Neural cell (in vitro differentiated cells): ENCODE measurements around the gene RUNX3. TPM values are rescaled to one million over a fixed set of nuclear protein-coding genes. Genes with fewer than 3 reads are reported as not detected.

Experiments
- H2AFZ ChIP-seq: fragments of 200-600, 300-800 bp; sonication (generic), shearing (Covaris generic); 2 replicates; pipeline ENCODE4 v1.6.0; 2014; ENCODE audit warnings: low read depth, mild to moderate bottlenecking, antibody characterized with exemption, low read length, moderate library complexity
- H3F3A ChIP-seq: fragments of 200-600 bp; shearing (Covaris generic); 2 replicates; pipeline ENCODE4 v1.6.1; 2016; ENCODE audit warnings: mild to moderate bottlenecking, moderate library complexity, mixed read lengths, antibody characterized with exemption, low read length; ENCODE audit not compliant: insufficient read depth, poor library complexity, severe bottlenecking
- H3K27ac ChIP-seq: fragments of 200-600, 300-800 bp; sonication (generic), shearing (Covaris generic); 2 replicates; pipeline ENCODE4 v1.5.1; 2014; ENCODE audit warnings: mild to moderate bottlenecking, low read length, moderate library complexity
- H3K27me3 ChIP-seq: fragments of 300-800, 200-600 bp; sonication (generic), shearing (Covaris generic); 2 replicates; pipeline ENCODE4 v1.6.0; 2014; ENCODE audit warnings: mild to moderate bottlenecking, low read depth, low read length, moderate library complexity; ENCODE audit not compliant: insufficient read depth
- H3K36me3 ChIP-seq: fragments of 300-800, 200-600 bp; sonication (generic), shearing (Covaris generic); 2 replicates; pipeline ENCODE4 v1.5.1; 2014; ENCODE audit warnings: mild to moderate bottlenecking, antibody characterized with exemption, low read length, moderate library complexity; ENCODE audit not compliant: insufficient read depth
- H3K4me2 ChIP-seq: fragments of 300-800, 200-600 bp; sonication (generic), shearing (Covaris generic); 2 replicates; pipeline ENCODE4 v1.6.0; 2014; ENCODE audit warnings: mild to moderate bottlenecking, low read length
- H3K4me3 ChIP-seq: fragments of 300-800, 200-600 bp; sonication (generic), shearing (Covaris generic); 2 replicates; pipeline ENCODE4 v1.5.1; 2014; ENCODE audit warnings: mild to moderate bottlenecking, low read length, moderate library complexity
- H3K79me2 ChIP-seq: fragments of 200-600 bp; shearing (Covaris generic); replicated peaks from 2 replicates; pipeline ENCODE4 v1.6.0; 2014; ENCODE audit warnings: mild to moderate bottlenecking, low read length, moderate library complexity; ENCODE audit not compliant: insufficient read depth
- H3K9ac ChIP-seq: fragments of 300-800, 200-600 bp; sonication (generic), shearing (Covaris generic); 2 replicates; pipeline ENCODE4 v1.6.1; 2016; ENCODE audit warnings: mild to moderate bottlenecking, low read length, mixed read lengths
- H3K9me2 ChIP-seq: fragments of 200-600 bp; shearing (Covaris generic); 2 replicates; pipeline ENCODE4 v1.6.1; 2016; ENCODE audit warnings: mild to moderate bottlenecking, low read length, mixed read lengths; ENCODE audit not compliant: insufficient read depth
- H3K9me3 ChIP-seq: fragments of 200-600, 300-800 bp; sonication (generic), shearing (Covaris generic); 2 replicates; pipeline ENCODE4 v1.6.1; 2016; ENCODE audit warnings: mild to moderate bottlenecking, mixed run types, low read length, moderate library complexity, mixed read lengths
- H4K20me1 ChIP-seq: fragments of 200-600 bp; shearing (Covaris generic); 2 replicates; pipeline ENCODE4 v1.6.1; 2016; ENCODE audit warnings: mild to moderate bottlenecking, mixed run types; ENCODE audit not compliant: insufficient read depth
- EP300 ChIP-seq: fragments of 450-650 bp; conservative IDR thresholded peaks from 2 replicates; pipeline ENCODE4 v1.6.1; 2014; ENCODE audit warnings: antibody characterized with exemption, mild to moderate bottlenecking, moderate library complexity; ENCODE audit not compliant: poor library complexity, severe bottlenecking
- EZH2 ChIP-seq: fragments of 200-600, 300-800 bp; shearing (Covaris generic), sonication (generic); IDR thresholded peaks from 2 replicates; pipeline ENCODE4 v1.6.1; 2014; ENCODE audit warnings: antibody characterized with exemption, low read length, borderline replicate concordance, mild to moderate bottlenecking; ENCODE audit not compliant: insufficient read depth, poor library complexity, severe bottlenecking
- MXI1 ChIP-seq: fragments of 450-650 bp; conservative IDR thresholded peaks from 2 replicates; pipeline ENCODE4 v1.6.1; 2014; ENCODE audit warnings: antibody characterized with exemption, mild to moderate bottlenecking; ENCODE audit not compliant: poor library complexity, severe bottlenecking
- POLR2AphosphoS5 ChIP-seq: IDR thresholded peaks from 2 replicates; pipeline ENCODE4 v1.6.1; 2012
- RAD21 ChIP-seq: fragments of 450-650 bp; conservative IDR thresholded peaks from 2 replicates; pipeline ENCODE4 v1.6.1; 2014; ENCODE audit warnings: antibody characterized with exemption, mild to moderate bottlenecking, moderate library complexity
- SMC3 ChIP-seq: fragments of 450-650 bp; conservative IDR thresholded peaks from 2 replicates; pipeline ENCODE4 v1.6.1; 2014; ENCODE audit warnings: antibody characterized with exemption, mild to moderate bottlenecking, moderate library complexity; ENCODE audit not compliant: poor library complexity
- TAF1 ChIP-seq: IDR thresholded peaks from 2 replicates; pipeline ENCODE4 v1.6.1; 2012; ENCODE audit warnings: low read depth
- polyA plus RNA-seq: library from polyadenylated mRNA; depleted of rRNA; stranded (reverse); fragments of >200 nt; gene quantifications from 2 replicates; pipeline ENCODE4 v1.2.3, GENCODE V29; 2014
- TF ChIP-seq, protein P1 (sequence below): IDR thresholded peaks from 2 replicates; pipeline ENCODE4 v1.6.1; 2012; ENCODE audit warnings: borderline replicate concordance
- TF ChIP-seq, protein P2 (sequence below): fragments of 450-650 bp; IDR thresholded peaks from 2 replicates; pipeline ENCODE4 v1.5.1; 2014; ENCODE audit warnings: antibody characterized with exemption, mild to moderate bottlenecking, moderate library complexity; ENCODE audit not compliant: poor library complexity, severe bottlenecking

The RUNX3 gene
- polyA plus RNA-seq, 1 donor from 2014 or later = not detected

DNA sequence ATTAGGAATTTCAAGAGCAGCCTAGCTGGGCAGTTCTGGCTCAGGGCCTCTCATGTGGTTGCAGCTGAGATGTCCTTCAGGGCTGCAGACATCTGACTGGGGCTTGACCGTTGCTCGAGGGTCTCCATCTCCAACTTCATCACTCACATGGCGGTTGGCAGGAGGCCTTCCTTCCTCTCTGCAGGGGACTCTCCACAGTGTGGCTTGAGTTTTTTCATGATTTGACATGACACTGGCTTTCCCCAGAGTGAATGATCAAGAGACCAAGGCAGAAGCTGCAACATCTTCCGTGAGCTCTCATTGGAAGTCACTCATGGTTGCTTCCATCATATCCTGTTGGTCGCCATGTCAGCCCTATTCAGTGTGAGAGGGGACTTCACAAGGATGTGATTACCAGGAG is 74.6 kb downstream of the RUNX3 start:
- Histone ChIP-seq H3K36me3 (no peaks in the 10 kb centered on the region), H3K9me2 (no peaks in the 10 kb centered on the region), H3K4me2 (no peak overlapping the region), H3K27me3 (no peaks in the 10 kb centered on the region), H3K79me2 (no peaks in the 10 kb centered on the region), H3K27ac (no peak overlapping the region), H3F3A (no peaks in the 10 kb centered on the region), H4K20me1 (no peaks in the 10 kb centered on the region), H2AFZ (no peak overlapping the region), H3K9me3 (no peaks in the 10 kb centered on the region), H3K4me3 (no peak overlapping the region), H3K9ac (no peak overlapping the region)
- TF ChIP-seq, protein P1, sequence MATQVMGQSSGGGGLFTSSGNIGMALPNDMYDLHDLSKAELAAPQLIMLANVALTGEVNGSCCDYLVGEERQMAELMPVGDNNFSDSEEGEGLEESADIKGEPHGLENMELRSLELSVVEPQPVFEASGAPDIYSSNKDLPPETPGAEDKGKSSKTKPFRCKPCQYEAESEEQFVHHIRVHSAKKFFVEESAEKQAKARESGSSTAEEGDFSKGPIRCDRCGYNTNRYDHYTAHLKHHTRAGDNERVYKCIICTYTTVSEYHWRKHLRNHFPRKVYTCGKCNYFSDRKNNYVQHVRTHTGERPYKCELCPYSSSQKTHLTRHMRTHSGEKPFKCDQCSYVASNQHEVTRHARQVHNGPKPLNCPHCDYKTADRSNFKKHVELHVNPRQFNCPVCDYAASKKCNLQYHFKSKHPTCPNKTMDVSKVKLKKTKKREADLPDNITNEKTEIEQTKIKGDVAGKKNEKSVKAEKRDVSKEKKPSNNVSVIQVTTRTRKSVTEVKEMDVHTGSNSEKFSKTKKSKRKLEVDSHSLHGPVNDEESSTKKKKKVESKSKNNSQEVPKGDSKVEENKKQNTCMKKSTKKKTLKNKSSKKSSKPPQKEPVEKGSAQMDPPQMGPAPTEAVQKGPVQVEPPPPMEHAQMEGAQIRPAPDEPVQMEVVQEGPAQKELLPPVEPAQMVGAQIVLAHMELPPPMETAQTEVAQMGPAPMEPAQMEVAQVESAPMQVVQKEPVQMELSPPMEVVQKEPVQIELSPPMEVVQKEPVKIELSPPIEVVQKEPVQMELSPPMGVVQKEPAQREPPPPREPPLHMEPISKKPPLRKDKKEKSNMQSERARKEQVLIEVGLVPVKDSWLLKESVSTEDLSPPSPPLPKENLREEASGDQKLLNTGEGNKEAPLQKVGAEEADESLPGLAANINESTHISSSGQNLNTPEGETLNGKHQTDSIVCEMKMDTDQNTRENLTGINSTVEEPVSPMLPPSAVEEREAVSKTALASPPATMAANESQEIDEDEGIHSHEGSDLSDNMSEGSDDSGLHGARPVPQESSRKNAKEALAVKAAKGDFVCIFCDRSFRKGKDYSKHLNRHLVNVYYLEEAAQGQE = no peak
- TF ChIP-seq TAF1 (no peak), SMC3 (no peak), RAD21 (no peak), EZH2 (no peak), EP300 (no peak), MXI1 (no peak), POLR2AphosphoS5 (no peak)
- TF ChIP-seq, protein P2, sequence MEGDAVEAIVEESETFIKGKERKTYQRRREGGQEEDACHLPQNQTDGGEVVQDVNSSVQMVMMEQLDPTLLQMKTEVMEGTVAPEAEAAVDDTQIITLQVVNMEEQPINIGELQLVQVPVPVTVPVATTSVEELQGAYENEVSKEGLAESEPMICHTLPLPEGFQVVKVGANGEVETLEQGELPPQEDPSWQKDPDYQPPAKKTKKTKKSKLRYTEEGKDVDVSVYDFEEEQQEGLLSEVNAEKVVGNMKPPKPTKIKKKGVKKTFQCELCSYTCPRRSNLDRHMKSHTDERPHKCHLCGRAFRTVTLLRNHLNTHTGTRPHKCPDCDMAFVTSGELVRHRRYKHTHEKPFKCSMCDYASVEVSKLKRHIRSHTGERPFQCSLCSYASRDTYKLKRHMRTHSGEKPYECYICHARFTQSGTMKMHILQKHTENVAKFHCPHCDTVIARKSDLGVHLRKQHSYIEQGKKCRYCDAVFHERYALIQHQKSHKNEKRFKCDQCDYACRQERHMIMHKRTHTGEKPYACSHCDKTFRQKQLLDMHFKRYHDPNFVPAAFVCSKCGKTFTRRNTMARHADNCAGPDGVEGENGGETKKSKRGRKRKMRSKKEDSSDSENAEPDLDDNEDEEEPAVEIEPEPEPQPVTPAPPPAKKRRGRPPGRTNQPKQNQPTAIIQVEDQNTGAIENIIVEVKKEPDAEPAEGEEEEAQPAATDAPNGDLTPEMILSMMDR = no peak

DNA sequence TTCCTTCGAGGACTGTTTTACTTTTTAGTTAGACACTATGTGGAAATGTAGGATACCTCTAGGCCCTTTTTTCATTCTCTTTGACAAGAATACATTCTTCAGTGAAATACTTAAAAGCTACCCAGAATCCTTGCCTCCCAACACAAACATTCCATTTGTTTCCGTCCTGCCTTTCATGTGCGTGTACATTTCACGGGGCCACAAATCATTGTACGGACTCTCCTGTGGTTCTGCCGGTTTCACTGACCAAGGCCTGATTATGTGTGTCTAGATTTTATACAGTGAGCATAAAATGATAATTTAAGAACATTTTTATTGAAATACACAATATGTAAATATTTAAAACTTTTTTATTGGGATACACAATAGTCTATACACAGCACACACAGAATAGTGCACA is 76.4 kb downstream of the RUNX3 start:
- Histone ChIP-seq H3K27ac (no peak overlapping the region), H3F3A (no peaks in the 10 kb centered on the region), H3K79me2 (no peaks in the 10 kb centered on the region), H3K9me2 (no peaks in the 10 kb centered on the region), H3K4me2 (no peak overlapping the region), H3K36me3 (no peaks in the 10 kb centered on the region), H3K9ac (no peak overlapping the region), H3K9me3 (no peaks in the 10 kb centered on the region), H3K27me3 (peaks cover 11% of the 10 kb centered on the region), H3K4me3 (no peak overlapping the region), H2AFZ (no peak overlapping the region), H4K20me1 (no peaks in the 10 kb centered on the region)
- TF ChIP-seq POLR2AphosphoS5 = no peak
- TF ChIP-seq TAF1 = no peak
- no peak for TF ChIP-seq EZH2
- TF ChIP-seq, protein P2 = no peak
- TF ChIP-seq MXI1 = no peak
- no peak for TF ChIP-seq SMC3
- no peak for TF ChIP-seq EP300
- TF ChIP-seq, protein P1 = no peak
- no peak for TF ChIP-seq RAD21
